Erythroblast (primary cell): ENCODE data around the gene SYT1.
"Not testable (repeated sequence)": the region's sequence is repeated elsewhere in the genome, so short reads cannot be mapped to it uniquely, and the experiment has no call there.

Experiments used
- DNase-seq, 2 experiments: peaks; one replicate each; lab custom pipeline; 2025; lab: John Stamatoyannopoulos, UW
- GATA1 ChIP-seq: IDR thresholded peaks from 2 replicates; pipeline ENCODE4 v1.6.1; 2011; ENCODE audit warnings: low read depth, mild to moderate bottlenecking, control low read depth, low read length, moderate library complexity
- POLR2A ChIP-seq: IDR thresholded peaks from 2 replicates; pipeline ENCODE4 v1.6.1; 2011; ENCODE audit warnings: mild to moderate bottlenecking, low read length

Gene SYT1

GRCh38 chr12:78864403-78864869 lies at the start of gene SYT1:
Gene SYT1, plus strand, starts transcription at chr12:78864774.
- TF ChIP-seq GATA1, result no peak
- no peak for TF ChIP-seq POLR2A
- no peak for DNase-seq

GRCh38 chr12:78818487-78818886 lies 46.1 kb upstream of the SYT1 start:
- TF ChIP-seq GATA1, result no peak
- TF ChIP-seq POLR2A, result no peak
- no peak for DNase-seq

GRCh38 chr12:78820946-78821345 lies 43.6 kb upstream of the SYT1 start:
- TF ChIP-seq GATA1, result no peak
- TF ChIP-seq POLR2A, result no peak
- DNase-seq, result no peak

GRCh38 chr12:78824918-78825317 lies 39.7 kb upstream of the SYT1 start:
- no peak for TF ChIP-seq POLR2A
- TF ChIP-seq GATA1, result no peak
- no peak for DNase-seq

DNA sequence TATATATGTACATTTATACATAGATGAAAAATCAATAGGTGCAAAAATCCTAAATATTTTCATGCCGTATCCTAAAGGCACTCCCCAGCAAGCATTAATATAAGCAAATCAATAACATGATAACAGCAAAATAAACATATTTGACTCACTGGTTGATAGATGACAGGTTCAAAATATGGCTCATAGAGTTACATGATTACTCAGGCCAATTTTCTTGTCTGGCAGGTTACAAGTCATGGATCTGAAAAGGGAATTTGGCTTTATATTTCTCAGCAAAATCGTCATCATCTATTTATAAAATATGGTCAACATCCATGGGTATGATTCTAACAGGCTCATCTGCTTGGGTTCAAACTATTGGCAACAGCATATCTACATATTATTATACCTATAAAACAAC lies 34.9 kb upstream of the SYT1 start:
- no peak for DNase-seq
- TF ChIP-seq POLR2A, result no peak
- no peak for TF ChIP-seq GATA1

DNA sequence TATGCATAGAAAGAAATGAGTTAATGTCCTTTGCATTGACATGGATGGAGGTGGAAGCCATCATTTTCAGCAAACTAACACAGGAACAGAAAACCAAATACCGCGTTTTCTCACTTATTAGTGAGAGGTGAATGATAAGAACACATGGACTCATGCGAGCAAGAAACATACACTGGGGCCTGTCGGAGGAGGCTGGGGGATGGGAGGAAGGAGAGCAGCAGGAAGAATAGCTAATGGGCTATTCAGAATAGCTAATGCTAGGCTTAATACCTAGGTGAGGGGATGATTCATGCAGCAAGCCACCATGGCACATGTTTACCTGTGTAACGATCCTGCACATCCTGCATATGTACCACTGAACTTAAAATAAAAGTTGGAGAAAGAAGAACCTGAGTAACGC lies 29.1 kb upstream of the SYT1 start:
- no peak for TF ChIP-seq POLR2A
- no peak for TF ChIP-seq GATA1
- no peak for DNase-seq

GRCh38 chr12:78840518-78841019 lies 24.0 kb upstream of the SYT1 start:
- not testable (repeated sequence) for DNase-seq

GRCh38 chr12:78853231-78853630 lies 11.3 kb upstream of the SYT1 start:
- TF ChIP-seq POLR2A (no peak), GATA1 (no peak)
- no peak for DNase-seq

DNA sequence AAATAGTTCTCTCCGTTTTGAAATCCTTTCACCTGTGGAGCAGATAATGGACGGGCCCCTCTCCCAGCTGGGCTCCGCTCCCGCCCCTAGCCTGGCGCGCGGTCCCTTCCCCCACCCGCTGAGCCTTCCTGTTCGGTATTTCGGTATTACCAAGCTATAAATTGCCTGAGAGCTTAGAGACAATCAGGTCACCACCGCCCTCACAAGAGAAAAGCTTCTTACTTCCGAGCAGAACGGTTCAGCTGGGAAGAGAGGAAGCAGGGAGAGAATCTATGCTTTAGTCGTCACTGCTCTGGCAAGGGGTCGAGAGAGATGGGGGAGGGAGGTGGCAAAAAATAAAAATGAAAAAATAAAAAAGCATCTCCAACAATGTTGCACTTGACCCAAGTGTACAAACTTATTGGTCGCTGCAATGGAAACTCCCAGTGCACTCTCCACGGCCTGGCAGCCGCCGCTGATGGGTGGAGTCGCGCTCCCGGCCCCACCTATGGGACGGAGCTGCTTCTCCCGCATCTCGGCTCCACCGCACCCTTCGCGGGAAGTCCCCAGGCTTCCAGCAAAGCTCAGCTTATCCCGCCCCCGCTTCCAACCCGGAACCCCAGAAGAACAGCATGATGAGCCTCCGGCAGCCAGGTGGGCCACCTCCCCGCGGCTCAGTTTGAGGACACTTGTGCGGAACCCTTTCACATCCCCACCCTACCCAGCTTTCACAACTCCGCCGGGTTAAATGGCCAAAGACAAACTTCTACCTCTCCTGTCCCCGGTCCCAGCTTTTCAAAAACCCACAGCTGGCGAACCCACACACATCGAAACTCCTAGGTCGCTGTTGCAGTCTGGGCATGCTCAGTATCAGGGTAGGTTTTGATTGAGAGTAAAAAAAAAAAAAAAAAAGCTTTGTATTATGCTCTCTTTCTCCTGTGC lies 832 bp upstream of the SYT1 start:
- DNase-seq, result no peak
- TF ChIP-seq POLR2A, result no peak
- no peak for TF ChIP-seq GATA1

GRCh38 chr12:78864870-78865463 lies 393 bp downstream of the SYT1 start:
- TF ChIP-seq GATA1, result no peak
- TF ChIP-seq POLR2A, result no peak
- DNase-seq, result no peak

- DNase-seq, result no peak
- TF ChIP-seq POLR2A (no peak), GATA1 (no peak)
These were observed 942 bp downstream of the SYT1 start for GRCh38 chr12:78865516-78865915.

GRCh38 chr12:78866518-78866917 lies 1.9 kb downstream of the SYT1 start:
- no peak for DNase-seq
- no peak for TF ChIP-seq POLR2A
- no peak for TF ChIP-seq GATA1

GRCh38 chr12:78870539-78870938 lies 6.0 kb downstream of the SYT1 start:
- TF ChIP-seq GATA1 (no peak), POLR2A (no peak)
- no peak for DNase-seq

DNA sequence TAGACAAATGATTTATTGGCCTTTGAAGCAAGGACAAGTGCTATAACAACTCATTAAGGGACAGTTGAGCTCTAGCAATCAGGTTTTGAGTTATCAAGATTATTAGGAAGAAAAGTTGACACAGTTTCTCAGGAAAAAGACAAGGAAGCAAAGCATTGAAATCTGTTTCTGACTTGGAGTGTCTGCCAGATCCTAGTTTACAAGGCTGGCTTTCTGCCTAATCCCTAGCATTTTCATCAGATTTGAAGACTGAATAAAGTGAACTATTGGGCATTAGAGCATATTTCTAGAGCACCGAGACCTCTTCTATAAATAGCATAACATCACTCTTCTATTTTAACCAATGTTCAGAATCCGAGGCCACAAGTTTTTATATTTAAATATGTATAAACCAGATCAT lies 7.0 kb downstream of the SYT1 start:
- TF ChIP-seq POLR2A (no peak), GATA1 (no peak)
- no peak for DNase-seq
